Uterus (tissue), 4 donors: ENCODE results near the gene MEIOB. TPM values are rescaled to one million over a fixed set of nuclear protein-coding genes. Genes with fewer than 3 reads are reported as not detected.

Experiments
- DNase-seq, 2 donors: peaks; one replicate each; pipeline ENCODE4 v3.0.0-alpha.2; 2019 to 2020
- H3K27ac ChIP-seq, 2 donors: fragments of 200-600 bp; sonication (generic); 1 replicate in 1 of 2; 2 replicates in 1 of 2; pipeline ENCODE4 v1.5.1; 2016 to 2018
- H3K27me3 ChIP-seq, 2 donors: fragments of 200-600 bp; sonication (generic); one replicate each; pipeline ENCODE4 v1.5.1; 2018 to 2019; ENCODE audit warnings: control low read depth in 1 of 2
- H3K36me3 ChIP-seq, 2 donors: fragments of 200-600 bp; sonication (generic); one replicate each; pipeline ENCODE4 v1.5.1; 2019; ENCODE audit warnings: control low read depth in 1 of 2
- H3K4me1 ChIP-seq, 2 donors: fragments of 200-600 bp; sonication (generic); one replicate each; pipeline ENCODE4 v1.5.1; 2018 to 2019; ENCODE audit warnings: control low read depth in 1 of 2
- H3K4me3 ChIP-seq, 2 donors: fragments of 200-600 bp; sonication (generic); 1 replicate in 1 of 2; 2 replicates in 1 of 2; pipeline ENCODE4 v1.5.1; 2018 to 2019; ENCODE audit warnings: mild to moderate bottlenecking in 1 of 2
- H3K9me3 ChIP-seq, 2 donors: fragments of 200-600 bp; sonication (generic); one replicate each; pipeline ENCODE4 v1.5.1; 2019; ENCODE audit warnings: control low read depth in 1 of 2
- POLR2A ChIP-seq, 2 donors: fragments of 450-650 bp; IDR thresholded peaks; one replicate each; pipeline ENCODE4 v1.6.1; 2016; ENCODE audit warnings: antibody characterized with exemption in 2 of 2, mild to moderate bottlenecking in 1 of 2, moderate library complexity in 1 of 2
- intact Hi-C: fragments of 100-400 bp; cut with DNase I; formaldehyde crosslinking; loops from one replicate; pipeline ENCODE4 v1.15.1; 2023; ENCODE audit warnings: low total_unique reads
- total RNA-seq, 4 donors: library from RNA; depleted of rRNA in 3 of 4; stranded (reverse); fragments of >200 nt in 3 of 4; gene quantifications; one replicate each; pipeline versions ENCODE4 v1.1.0 to v1.2.4, GENCODE V29; 2014 to 2023
- TF ChIP-seq, protein P1 (sequence below), 4 experiments: fragments of 200-600 bp in 2 of 4; fragments of 450-650 bp in 2 of 4; sonication (generic) in 2 of 4; IDR thresholded peaks; one replicate each; pipeline ENCODE4 v1.5.1; 2016 to 2019; ENCODE audit warnings: antibody characterized with exemption in 4 of 4, mild to moderate bottlenecking in 2 of 4, moderate library complexity in 1 of 4
- donor health status: DM: yes; HTN: yes; CAD: no.

MEIOB gene
- total RNA-seq, 4 donors from 2014 or later, result 0.48 to 0.76 TPM; not detected in 2

DNA sequence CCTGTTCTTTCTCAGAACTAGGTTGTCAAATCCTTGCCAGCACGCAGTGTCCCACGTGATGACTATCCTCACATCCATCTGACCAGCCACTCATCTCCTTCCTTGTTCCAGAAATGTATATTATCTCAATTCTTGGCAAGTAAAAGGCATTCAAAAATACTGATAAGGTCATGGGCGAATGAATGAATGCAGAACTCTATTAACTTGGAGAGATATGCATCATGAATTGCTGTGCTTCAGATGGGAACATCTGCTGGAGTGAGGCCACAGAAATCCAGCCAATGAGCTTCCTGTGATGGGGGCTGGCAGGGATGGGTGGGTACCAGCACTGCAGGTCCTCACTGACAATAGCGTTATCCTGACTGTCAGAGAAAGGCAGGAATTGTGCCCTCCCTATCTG, 26.0 kb downstream of the MEIOB start:
- Histone ChIP-seq H3K9me3 (no peaks in the 10 kb centered on the region), H3K27me3 (no peaks in the 10 kb centered on the region), H3K4me3 (no peak overlapping the region), H3K4me1 (no peaks in the 10 kb centered on the region), H3K36me3 (no peaks in the 10 kb centered on the region), H3K27ac (no peak overlapping the region)
- TF ChIP-seq, protein P1, sequence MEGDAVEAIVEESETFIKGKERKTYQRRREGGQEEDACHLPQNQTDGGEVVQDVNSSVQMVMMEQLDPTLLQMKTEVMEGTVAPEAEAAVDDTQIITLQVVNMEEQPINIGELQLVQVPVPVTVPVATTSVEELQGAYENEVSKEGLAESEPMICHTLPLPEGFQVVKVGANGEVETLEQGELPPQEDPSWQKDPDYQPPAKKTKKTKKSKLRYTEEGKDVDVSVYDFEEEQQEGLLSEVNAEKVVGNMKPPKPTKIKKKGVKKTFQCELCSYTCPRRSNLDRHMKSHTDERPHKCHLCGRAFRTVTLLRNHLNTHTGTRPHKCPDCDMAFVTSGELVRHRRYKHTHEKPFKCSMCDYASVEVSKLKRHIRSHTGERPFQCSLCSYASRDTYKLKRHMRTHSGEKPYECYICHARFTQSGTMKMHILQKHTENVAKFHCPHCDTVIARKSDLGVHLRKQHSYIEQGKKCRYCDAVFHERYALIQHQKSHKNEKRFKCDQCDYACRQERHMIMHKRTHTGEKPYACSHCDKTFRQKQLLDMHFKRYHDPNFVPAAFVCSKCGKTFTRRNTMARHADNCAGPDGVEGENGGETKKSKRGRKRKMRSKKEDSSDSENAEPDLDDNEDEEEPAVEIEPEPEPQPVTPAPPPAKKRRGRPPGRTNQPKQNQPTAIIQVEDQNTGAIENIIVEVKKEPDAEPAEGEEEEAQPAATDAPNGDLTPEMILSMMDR (IDR thresholded peaks at IDR 0.05), result no peak
- TF ChIP-seq POLR2A (IDR thresholded peaks at IDR 0.05), result no peak
- intact Hi-C loops, result no loop called here
- DNase-seq, result no peak

DNA sequence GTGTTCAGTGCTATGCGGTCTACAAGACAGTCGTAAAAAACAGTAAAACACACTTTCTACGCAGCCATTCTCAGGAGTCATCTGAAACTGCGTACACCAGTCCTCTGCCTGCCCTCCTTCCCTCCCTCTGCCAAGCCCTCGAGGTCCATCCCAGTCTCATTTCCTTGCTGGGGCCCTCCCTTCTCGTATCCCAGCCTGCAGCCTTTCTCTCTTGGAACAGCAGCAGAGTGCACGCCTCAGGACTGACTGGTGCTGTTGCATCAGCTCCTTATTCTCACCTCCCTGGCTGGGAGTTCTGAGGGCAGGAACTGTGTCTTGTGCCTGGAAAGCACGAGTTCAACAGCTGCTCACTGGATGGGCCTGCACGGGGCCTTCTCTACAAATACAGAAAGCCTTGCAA, 32.4 kb downstream of the MEIOB start:
- TF ChIP-seq, protein P1 (IDR thresholded peaks at IDR 0.05), result no peak
- no peak for TF ChIP-seq POLR2A (IDR thresholded peaks at IDR 0.05)
- Histone ChIP-seq H3K27me3 (no peaks in the 10 kb centered on the region), H3K4me3 (no peak overlapping the region), H3K9me3 (no peaks in the 10 kb centered on the region), H3K27ac (no peak overlapping the region), H3K36me3 (no peaks in the 10 kb centered on the region), H3K4me1 (no peaks in the 10 kb centered on the region)
- DNase-seq, result no peak
- intact Hi-C loops, result no loop called here

DNA sequence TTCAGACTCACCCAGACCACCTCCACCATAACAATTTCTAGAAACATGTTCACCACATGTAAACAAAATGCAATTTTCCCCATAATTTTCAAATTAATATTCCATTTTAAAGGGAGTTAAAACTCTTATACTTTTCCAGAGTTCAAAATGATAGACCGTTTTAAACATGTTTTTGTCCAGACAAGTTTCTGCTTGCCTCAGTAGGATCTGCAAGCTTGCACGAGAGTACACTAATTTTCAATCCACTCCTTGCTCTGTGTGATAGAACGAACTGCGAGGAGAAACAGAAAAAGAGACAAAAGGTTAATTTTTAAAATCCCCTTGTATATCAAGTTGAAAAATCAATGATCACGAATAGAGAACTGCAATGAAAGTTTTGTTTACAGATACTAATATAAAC, 37.9 kb downstream of the MEIOB start:
- Histone ChIP-seq H3K27me3 (no peaks in the 10 kb centered on the region), H3K9me3 (no peaks in the 10 kb centered on the region), H3K4me3 (no peak overlapping the region), H3K4me1 (no peaks in the 10 kb centered on the region), H3K36me3 (no peaks in the 10 kb centered on the region), H3K27ac (no peak overlapping the region)
- TF ChIP-seq POLR2A (IDR thresholded peaks at IDR 0.05), result no peak
- TF ChIP-seq, protein P1 (IDR thresholded peaks at IDR 0.05), result no peak
- intact Hi-C loops, result no loop called here
- no peak for DNase-seq

DNA sequence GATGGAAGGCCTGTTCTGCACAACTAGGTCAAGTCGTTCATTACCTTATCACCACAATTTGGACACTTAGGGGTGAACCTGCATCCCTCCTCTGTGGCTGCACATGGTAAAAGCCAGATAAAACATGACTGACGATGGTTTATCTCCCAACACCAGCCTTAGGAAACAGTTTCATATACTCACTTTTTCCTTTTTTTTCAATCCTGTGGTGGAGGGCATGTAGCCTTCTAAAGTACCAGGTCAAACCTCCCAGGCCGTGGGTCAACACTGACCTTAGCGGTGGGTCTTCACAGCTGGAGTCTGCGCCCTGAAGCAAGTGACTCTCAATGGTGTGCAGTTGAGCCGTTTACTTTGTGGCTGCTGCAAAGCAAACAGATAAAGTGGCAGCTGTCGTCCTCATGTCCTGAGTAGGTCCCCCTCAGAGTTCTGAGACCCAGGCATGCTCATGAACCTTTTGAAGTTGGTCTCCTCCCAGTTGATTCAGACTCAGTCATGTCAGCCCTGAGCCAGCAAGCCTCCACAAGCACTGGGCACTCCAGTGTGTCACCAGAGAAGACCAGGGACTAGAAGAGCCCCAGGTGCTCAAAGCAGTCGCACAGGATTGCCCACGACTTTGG, 39.0 kb downstream of the MEIOB start:
- Histone ChIP-seq H3K27me3 (no peaks in the 10 kb centered on the region), H3K4me3 (no peak overlapping the region), H3K4me1 (no peaks in the 10 kb centered on the region), H3K27ac (no peak overlapping the region), H3K36me3 (no peaks in the 10 kb centered on the region), H3K9me3 (no peaks in the 10 kb centered on the region)
- TF ChIP-seq, protein P1 (IDR thresholded peaks at IDR 0.05), result no peak
- TF ChIP-seq POLR2A (IDR thresholded peaks at IDR 0.05), result no peak
- no peak for DNase-seq
- intact Hi-C loops, result no loop called here

DNA sequence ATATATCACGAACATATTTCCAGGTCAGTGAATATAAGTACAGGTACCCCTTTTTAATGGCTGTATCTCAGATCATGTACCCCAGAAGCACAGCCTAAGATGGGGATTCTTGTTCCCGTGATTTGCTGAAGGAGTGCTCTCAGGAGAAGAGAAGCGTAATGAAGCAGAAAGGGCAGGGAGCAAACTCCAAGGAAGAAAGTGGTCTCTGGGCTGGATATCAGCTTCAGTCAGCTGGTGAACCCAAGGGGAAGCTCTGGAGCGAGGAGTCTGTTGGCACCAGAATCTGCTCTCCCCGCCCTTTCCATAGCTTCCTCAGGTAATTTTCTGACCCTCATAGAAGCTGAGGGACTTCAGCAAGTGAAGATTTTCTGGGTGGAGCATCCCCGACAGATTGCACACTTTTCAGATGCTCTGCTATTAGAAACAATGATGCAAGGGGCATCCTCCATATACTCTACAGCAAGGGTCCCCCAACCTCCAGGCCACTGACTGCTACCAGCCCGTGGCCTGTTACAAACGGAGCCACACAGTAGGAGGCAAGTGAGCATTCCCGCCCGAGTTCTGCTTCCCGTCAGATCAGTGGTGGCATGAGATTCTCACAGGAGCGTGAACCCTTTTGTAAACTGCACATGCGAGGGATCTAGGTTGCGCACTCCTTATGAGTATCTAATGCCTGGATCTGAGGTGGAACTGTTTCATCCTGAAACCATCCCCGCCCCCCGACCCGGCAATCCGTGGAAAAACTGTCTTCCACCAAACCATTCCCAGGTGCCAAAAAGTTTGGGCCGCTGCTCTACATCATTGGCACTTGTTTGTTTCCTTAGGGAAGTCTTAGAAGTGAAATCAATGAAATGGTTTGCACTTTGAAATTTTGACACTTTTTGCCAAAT, 40.5 kb downstream of the MEIOB start:
- Histone ChIP-seq H3K4me1 (peaks cover 0 to 3% of the 10 kb centered on the region in 2 donors), H3K36me3 (no peaks in the 10 kb centered on the region), H3K27me3 (no peaks in the 10 kb centered on the region), H3K9me3 (no peaks in the 10 kb centered on the region), H3K27ac (no peak overlapping the region), H3K4me3 (no peak overlapping the region)
- intact Hi-C loops, result no loop called here
- no peak for DNase-seq
- TF ChIP-seq, protein P1 (IDR thresholded peaks at IDR 0.05), result no peak
- no peak for TF ChIP-seq POLR2A (IDR thresholded peaks at IDR 0.05)
